OCI-LY3 (cell line): ENCODE results near the gene GATA5.

Source experiments
- H2AFZ ChIP-seq: fragments of 200-600, 300-600 bp; shearing (Covaris generic); 2 replicates; pipeline ENCODE4 v1.6.0; 2014; ENCODE audit warnings: antibody characterized with exemption, low read depth, low read length
- H3K27ac ChIP-seq: fragments of 200-600, 300-600 bp; sonication (generic); 2 replicates; pipeline ENCODE4 v1.5.1; 2014; ENCODE audit warnings: mild to moderate bottlenecking, low read length, moderate library complexity, mixed read lengths
- H3K27me3 ChIP-seq: fragments of 200-600, 300-600 bp; sonication (generic); 2 replicates; pipeline ENCODE4 v1.6.1; 2014; ENCODE audit warnings: low read depth, low read length, mixed read lengths
- H3K36me3 ChIP-seq: fragments of 200-600, 300-600 bp; sonication (generic); replicated peaks from 2 replicates; pipeline ENCODE3; 2014; ENCODE audit warnings: low read depth, low read length, mixed read lengths
- H3K4me1 ChIP-seq: fragments of 300-600, 200-600 bp; sonication (generic); 2 replicates; pipeline ENCODE4 v1.6.1; 2014; ENCODE audit warnings: low read length, mixed read lengths
- H3K4me2 ChIP-seq: fragments of 200-600, 300-600 bp; sonication (generic); 2 replicates; pipeline ENCODE4 v1.6.1; 2014; ENCODE audit warnings: low read length, mixed read lengths
- H3K4me3 ChIP-seq: fragments of 300-600, 200-600 bp; sonication (generic); 2 replicates; pipeline ENCODE4 v1.5.1; 2014; ENCODE audit warnings: antibody characterized with exemption, mild to moderate bottlenecking, low read length, moderate library complexity
- H3K79me2 ChIP-seq: fragments of 300-600, 200-600 bp; shearing (Covaris generic); 2 replicates; pipeline ENCODE4 v1.6.1; 2014; ENCODE audit warnings: mild to moderate bottlenecking, low read length, mixed read lengths
- H3K9ac ChIP-seq: fragments of 300-600, 200-600 bp; shearing (Covaris generic); 2 replicates; pipeline ENCODE4 v1.6.0; 2014; ENCODE audit warnings: mild to moderate bottlenecking, low read length, moderate library complexity
- H3K9me3 ChIP-seq: fragments of 200-600, 300-600 bp; shearing (Covaris generic); 2 replicates; pipeline ENCODE4 v1.6.1; 2014; ENCODE audit warnings: low read length, mixed read lengths; ENCODE audit not compliant: insufficient read depth
- H4K20me1 ChIP-seq: fragments of 200-600, 300-600 bp; sonication (generic); 2 replicates; pipeline ENCODE4 v1.6.1; 2016; ENCODE audit warnings: low read length, mixed read lengths; ENCODE audit not compliant: insufficient read depth
- EZH2phosphoT487 ChIP-seq: fragments of 200-600 bp; shearing (Covaris generic); IDR thresholded peaks from 2 replicates; pipeline ENCODE4 v1.6.1; 2018; ENCODE audit warnings: antibody characterized with exemption, mixed run types, low read depth
- TF ChIP-seq, protein P1 (sequence below): fragments of 200-600, 300-600 bp; sonication (generic); IDR thresholded peaks from 2 replicates; pipeline ENCODE4 v1.5.1; 2014; ENCODE audit warnings: antibody characterized with exemption, low read length, low read depth

Gene GATA5

DNA sequence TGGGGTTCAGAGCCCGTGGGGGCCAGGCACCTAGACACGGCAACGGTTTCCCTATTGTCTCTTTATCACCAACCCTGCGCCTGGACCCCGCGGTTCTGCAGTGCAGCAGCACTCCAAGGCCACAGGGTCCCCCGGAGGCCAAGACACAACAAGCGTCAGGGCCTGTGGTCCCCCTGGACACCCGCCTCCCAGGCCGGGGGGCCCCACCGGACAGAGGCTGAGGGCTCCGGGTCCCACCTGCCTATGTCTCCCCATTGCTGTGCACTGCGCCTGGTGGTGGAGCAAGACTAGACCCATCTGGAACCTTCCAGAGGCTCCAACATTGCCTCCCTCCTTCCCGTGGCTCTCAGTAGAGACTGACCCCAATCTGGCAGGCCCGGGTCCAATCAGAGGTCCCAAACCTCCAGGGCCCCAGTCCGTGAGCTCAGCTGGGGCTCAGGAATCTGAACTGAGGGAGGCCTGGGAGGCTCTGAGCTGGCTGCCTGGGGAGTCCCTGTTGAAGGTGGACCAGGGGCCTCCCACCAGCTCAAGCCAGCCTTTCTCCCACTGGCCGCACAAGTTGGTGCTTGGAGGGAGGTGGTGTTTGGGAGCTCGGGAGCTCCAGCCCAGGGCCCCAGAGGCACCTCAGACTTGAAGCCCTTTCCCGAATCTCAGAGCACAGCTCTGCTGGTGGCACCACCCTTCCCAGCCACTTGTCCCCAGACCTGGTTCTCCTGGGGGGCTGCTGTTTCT, 8.8 kb downstream of the GATA5 start:
- Histone ChIP-seq H3K27ac (no peak overlapping the region), H2AFZ (no peak overlapping the region), H4K20me1 (no peaks in the 10 kb centered on the region), H3K36me3 (no peaks in the 10 kb centered on the region), H3K4me2 (no peak overlapping the region), H3K9ac (no peak overlapping the region), H3K4me1 (no peaks in the 10 kb centered on the region), H3K9me3 (no peaks in the 10 kb centered on the region), H3K27me3 (peaks cover 16% of the 10 kb centered on the region), H3K79me2 (no peaks in the 10 kb centered on the region), H3K4me3 (no peak overlapping the region)
- TF ChIP-seq, protein P1, sequence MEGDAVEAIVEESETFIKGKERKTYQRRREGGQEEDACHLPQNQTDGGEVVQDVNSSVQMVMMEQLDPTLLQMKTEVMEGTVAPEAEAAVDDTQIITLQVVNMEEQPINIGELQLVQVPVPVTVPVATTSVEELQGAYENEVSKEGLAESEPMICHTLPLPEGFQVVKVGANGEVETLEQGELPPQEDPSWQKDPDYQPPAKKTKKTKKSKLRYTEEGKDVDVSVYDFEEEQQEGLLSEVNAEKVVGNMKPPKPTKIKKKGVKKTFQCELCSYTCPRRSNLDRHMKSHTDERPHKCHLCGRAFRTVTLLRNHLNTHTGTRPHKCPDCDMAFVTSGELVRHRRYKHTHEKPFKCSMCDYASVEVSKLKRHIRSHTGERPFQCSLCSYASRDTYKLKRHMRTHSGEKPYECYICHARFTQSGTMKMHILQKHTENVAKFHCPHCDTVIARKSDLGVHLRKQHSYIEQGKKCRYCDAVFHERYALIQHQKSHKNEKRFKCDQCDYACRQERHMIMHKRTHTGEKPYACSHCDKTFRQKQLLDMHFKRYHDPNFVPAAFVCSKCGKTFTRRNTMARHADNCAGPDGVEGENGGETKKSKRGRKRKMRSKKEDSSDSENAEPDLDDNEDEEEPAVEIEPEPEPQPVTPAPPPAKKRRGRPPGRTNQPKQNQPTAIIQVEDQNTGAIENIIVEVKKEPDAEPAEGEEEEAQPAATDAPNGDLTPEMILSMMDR: no peak
- TF ChIP-seq EZH2phosphoT487: no peak

DNA sequence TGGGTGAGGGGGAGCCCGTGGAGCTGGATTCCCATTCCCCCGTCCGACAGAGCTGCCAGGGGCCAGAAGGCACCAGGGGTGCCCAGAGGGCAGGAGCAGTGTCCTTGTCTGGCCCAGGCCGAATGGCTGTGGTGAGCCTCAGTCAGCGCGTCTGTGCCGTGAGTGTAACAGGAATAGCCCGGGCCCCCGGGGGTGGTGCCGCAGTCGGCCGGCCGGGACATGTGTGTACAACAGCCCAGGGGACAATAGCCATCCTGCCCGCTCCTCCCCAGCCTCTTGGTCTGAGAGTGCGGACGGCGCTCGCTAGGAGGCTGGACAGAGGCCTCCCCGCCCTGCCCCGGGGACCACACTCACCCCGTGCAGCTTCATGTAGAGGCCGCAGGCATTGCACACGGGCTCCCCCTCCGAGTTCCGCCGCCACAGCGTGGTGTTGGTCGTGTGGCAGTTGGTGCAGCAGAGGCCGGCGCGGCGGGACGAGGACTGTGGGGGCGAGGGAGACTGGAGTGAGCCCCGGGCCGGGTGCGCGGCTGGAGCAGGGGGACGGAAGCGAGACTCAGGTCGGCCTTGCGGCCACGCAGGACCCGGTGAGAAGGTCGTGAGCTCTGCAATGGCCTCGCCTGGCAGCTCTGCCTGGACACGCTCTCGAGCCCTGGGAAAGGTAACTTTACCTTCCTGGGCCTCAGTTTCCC, 9.6 kb downstream of the GATA5 start:
- H3K4me3 ChIP-seq: no peak overlapping the region
- H3K4me2 ChIP-seq: no peak overlapping the region
- TF ChIP-seq EZH2phosphoT487: no peak
- TF ChIP-seq, protein P1: no peak
- no peaks in the 10 kb centered on the region for H3K9me3 ChIP-seq
- no peak overlapping the region for H3K27ac ChIP-seq
- H3K27me3 ChIP-seq: peaks cover 16% of the 10 kb centered on the region
- no peaks in the 10 kb centered on the region for H3K4me1 ChIP-seq
- H4K20me1 ChIP-seq: no peaks in the 10 kb centered on the region
- H3K36me3 ChIP-seq: no peaks in the 10 kb centered on the region
- no peak overlapping the region for H3K9ac ChIP-seq
- H2AFZ ChIP-seq: no peak overlapping the region
- H3K79me2 ChIP-seq: no peaks in the 10 kb centered on the region

DNA sequence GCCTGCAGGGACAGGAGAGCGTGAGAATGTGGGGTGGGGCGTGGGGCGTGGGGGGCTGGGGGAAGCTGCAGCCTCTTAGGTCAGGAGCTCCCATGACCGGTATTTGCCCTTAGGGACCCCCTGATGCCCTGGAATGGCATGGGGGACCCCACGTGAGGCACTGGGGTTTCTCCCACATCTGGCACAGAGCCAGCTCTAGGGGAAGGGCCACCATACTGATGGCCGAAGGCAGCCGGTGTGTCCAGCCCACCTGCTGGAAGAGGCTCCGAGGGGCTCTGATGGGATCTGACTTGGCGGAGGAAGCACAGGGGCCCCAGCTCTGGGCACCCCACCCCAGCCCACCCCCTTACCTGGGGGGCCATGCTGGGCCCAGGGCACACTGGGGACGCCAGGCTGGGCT, 10.8 kb downstream of the GATA5 start:
- Histone ChIP-seq H3K9ac (no peak overlapping the region), H3K4me1 (no peaks in the 10 kb centered on the region), H3K27me3 (peaks cover 16% of the 10 kb centered on the region), H3K4me2 (no peak overlapping the region), H2AFZ (no peak overlapping the region), H3K4me3 (no peak overlapping the region), H3K9me3 (no peaks in the 10 kb centered on the region), H3K79me2 (no peaks in the 10 kb centered on the region), H4K20me1 (no peaks in the 10 kb centered on the region), H3K27ac (no peak overlapping the region), H3K36me3 (no peaks in the 10 kb centered on the region)
- TF ChIP-seq, protein P1: no peak
- TF ChIP-seq EZH2phosphoT487: no peak

DNA sequence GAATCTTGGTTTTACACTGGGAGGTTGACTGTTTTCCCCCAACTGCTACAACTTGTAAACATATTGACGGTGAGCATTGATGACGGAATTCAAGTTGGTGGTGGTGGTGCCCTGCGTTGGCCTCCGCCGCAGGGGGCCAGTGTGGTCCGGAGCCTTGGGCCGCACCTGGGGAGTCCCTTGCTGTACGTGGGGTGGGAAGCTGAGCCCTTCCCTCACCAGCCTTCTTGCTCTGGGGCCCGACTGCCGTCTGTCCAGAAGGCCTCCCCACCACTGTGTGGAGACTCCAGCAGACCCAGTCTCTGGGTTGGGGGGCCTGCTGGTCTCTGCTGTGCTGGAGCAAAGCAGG, 11.4 kb downstream of the GATA5 start:
- H4K20me1 ChIP-seq: no peaks in the 10 kb centered on the region
- H3K27me3 ChIP-seq: peaks cover 15% of the 10 kb centered on the region
- TF ChIP-seq, protein P1: no peak
- TF ChIP-seq EZH2phosphoT487: no peak
- H3K79me2 ChIP-seq: no peaks in the 10 kb centered on the region
- H3K4me2 ChIP-seq: no peak overlapping the region
- no peak overlapping the region for H2AFZ ChIP-seq
- no peak overlapping the region for H3K9ac ChIP-seq
- no peaks in the 10 kb centered on the region for H3K9me3 ChIP-seq
- H3K4me3 ChIP-seq: no peak overlapping the region
- H3K4me1 ChIP-seq: no peaks in the 10 kb centered on the region
- no peaks in the 10 kb centered on the region for H3K36me3 ChIP-seq
- H3K27ac ChIP-seq: no peak overlapping the region
